CD4-positive, alpha-beta T cell treated with Interleukin-4 for 1 hour (primary cell): ENCODE results near the gene UNC80.

Experiments
- DNase-seq, 2 donors: peaks; one replicate each; pipeline ENCODE4 v3.0.0-alpha.2; 2020 to 2022

Gene UNC80

GRCh38 chr2:209977386-209978239 is 206.0 kb downstream of the UNC80 start:
- DNase-seq, result peak in 1 of 2 donors; percentile 63

DNA sequence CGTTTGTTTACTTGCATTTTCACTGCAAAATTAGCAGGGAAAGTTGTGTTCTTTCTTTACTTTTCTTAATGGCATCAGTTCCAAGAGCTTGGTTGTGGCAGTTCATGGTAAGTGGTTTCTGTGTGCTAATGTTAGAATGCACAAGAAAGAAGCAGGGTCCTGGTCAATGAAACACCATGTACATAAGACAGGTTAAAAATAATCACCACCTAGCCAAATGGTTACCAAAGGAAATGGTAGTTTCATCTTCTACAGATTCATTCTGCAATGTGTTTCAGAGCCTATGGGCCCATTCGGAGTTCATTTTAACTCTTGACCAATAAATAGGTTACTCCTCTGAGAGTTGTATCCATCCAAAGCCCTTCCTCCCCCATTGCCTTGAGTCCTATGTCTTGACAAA is 212.7 kb downstream of the UNC80 start:
- DNase-seq, result no peak

- DNase-seq, result no peak
Observed at GRCh38 chr2:209985874-209986273, 214.2 kb downstream of the UNC80 start.

GRCh38 chr2:209986415-209986814 is 214.8 kb downstream of the UNC80 start:
- no peak for DNase-seq

DNA sequence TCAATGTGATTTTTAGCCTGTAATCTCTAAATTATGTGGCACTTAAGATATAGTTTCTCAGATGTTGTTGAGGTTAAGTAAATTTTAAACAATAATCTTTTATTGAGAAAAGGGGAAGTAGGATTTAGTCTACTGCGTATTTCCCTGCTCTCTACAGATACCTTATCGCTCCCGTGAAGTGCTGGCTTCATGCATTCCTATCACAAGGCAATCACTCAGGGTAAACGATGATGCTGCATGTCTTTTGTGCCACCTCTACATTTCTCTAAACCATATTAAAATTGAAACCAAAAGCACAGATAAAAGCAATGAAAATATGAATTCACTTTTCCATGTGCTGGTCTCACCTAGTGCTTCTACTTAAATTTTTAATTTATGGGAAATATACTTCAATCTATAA is 216.4 kb downstream of the UNC80 start:
- DNase-seq, result no peak

GRCh38 chr2:209990838-209991237 is 219.2 kb downstream of the UNC80 start:
- no peak for DNase-seq

GRCh38 chr2:209993968-209994367 is 222.3 kb downstream of the UNC80 start:
- DNase-seq, result no peak

GRCh38 chr2:209998596-209998995 is 227.0 kb downstream of the UNC80 start:
- DNase-seq, result no peak

DNA sequence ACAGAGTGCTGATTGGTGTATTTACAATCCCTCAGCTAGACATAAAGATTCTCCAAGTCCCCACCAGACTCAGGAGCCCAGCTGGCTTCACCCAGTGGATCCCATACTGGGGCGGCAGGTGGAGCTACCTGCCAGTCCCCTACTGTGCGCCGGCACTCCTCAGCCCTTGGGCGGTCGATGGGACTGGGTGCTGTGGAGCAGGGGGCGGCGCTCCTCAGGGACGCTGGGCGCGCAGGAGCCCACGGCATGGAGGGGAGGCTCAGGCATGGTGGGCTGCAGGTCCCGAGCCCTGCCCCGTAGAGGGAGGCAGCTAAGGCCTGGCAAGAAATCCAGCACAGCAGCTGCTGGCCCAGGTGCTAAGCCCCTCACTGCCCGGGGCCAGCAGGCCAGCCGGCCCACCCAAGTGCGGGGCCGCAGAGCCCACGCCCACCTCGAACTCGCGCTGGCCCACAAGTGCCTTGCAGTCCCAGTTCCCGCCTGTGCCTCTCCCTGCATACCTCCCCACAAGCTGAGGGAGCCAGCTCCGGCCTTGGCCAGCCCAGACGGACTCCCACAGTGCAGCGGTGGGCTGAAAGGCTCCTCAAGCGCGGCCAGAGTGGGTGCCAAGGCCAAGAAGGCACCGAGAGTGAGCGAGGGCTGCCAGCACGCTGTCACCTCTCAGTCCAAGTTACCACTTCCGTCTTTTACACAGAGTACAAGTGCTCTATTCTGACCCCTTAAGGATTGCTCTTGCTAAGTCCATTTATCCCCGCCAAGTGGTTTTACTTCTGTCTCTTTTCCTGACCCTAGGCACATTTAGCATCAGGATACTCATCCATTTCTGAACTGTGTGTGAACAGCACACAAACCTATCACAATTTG is 229.1 kb downstream of the UNC80 start:
- no peak for DNase-seq

GRCh38 chr2:210002158-210003157 is 230.8 kb downstream of the UNC80 start, which contains the start of gene RPE:
RPE (plus strand) TSS chr2:210002638; CDS start chr2:210002662, 24 bp downstream.
- DNase-seq, result peak; percentile 95 to 96

DNA sequence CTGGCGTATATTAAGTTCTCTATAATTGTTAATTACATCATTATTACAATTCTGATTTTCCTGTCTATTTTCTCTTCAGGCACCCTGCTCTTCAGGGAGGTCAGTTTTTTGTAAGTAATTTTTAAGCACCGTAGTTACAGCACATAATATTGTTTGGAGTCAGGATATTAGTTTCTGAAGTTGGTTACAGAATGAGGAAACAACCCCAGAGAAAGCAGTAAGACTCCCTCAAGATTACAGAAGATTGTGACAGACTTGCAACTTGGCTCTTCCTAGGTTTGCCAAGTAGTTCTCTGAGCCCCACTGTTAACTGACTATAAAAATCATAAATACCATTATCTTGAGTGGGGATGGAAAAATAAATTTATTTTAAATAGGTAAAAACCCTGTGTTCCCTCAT is 231.7 kb downstream of the UNC80 start:
- DNase-seq, result no peak

DNA sequence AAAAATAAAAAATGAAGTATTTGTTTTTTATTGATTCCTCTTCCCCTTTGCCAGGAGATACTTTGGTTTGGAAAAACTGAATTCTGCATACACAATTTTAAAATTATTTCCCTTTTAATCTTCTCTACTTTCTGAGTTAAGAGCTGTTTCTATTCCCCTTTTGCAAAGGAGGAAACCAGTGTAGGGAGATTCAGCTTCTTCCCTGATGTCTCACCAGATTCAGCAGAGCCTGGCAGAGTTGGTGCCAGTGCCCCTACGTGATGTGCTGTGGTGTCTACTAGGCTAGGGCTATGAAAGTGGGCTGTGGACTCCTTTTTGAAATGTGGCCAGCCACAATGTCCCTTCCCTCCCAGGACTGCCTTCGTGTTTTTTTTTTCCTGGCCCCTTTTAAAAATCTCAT is 233.2 kb downstream of the UNC80 start:
- no peak for DNase-seq

DNA sequence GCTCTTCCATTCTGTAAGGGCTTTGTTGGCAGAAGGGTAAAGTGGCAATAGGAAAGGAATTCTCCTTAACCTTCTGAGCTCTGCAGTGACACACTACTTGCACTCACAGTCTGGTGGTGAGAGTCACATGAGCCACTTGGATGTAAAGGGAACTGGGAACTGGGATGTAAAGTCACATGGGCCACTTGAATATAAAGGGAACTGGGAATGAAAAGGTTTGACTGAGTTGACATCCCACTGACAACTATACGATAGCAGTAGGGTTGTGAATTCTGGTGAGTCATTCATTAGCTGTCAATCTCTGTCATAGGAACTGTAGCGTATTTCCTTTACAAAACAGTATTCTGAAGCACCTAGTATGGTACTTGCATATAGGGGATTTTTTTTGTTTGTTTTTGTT is 236.3 kb downstream of the UNC80 start:
- no peak for DNase-seq

GRCh38 chr2:210009126-210009525 is 237.5 kb downstream of the UNC80 start:
- DNase-seq, result no peak

GRCh38 chr2:210009896-210010295 is 238.3 kb downstream of the UNC80 start:
- no peak for DNase-seq

- peak in 1 of 2 donors; percentile 22 for DNase-seq
Observed at GRCh38 chr2:210020138-210020537, 248.5 kb downstream of the UNC80 start.

DNA sequence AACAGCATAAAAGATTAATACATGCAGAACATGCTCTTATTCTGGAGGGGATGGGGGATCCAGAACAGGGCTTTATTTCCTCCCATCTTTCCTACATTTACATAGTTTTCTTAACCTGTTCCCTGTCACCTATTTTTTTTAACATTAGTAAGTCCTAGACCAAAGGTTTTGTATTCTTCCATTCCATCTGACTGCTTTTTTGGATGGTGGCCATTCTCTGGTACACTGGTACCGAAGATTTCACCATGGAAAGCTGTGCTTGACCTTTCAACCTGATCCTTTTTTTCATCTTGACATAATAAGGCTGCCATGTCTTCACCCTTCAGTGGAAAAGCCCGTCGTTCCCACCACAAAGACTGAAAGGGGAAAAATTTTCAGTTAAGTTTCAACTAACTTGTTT is 251.2 kb downstream of the UNC80 start:
- no peak for DNase-seq

- no peak for DNase-seq
Observed at GRCh38 chr2:210027608-210028007, 256.0 kb downstream of the UNC80 start.

- no peak for DNase-seq
Observed at GRCh38 chr2:210028178-210028577, 256.5 kb downstream of the UNC80 start.

DNA sequence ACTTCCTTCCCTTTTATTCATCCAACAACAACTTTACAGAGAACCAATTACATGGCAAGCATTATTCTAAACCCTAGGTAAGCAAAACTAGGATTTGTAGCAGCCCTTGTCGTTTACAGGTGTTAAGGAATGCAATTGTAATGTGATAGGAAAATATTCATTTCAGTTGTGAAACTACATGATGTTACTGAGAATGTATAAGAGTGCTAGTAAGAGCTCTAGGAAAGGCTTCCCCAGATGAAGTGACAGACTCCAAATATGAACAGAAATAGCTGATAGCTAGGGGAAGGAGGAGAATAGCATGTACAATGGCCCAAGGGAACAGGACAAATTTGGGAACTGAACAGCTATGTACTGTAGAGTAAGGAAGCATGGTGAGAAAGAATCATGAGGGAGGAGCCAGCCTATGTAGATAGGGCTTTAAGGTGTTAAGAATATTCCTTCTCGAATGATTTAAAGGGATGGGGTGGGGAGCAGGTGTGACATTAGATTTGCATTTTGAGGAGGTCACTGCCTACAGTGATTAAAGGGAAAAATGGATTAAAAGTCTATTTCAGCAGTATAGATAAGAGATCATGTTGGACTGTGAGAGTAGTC is 262.6 kb downstream of the UNC80 start:
- DNase-seq, result no peak

GRCh38 chr2:210035679-210036078 is 264.0 kb downstream of the UNC80 start:
- no peak for DNase-seq

DNA sequence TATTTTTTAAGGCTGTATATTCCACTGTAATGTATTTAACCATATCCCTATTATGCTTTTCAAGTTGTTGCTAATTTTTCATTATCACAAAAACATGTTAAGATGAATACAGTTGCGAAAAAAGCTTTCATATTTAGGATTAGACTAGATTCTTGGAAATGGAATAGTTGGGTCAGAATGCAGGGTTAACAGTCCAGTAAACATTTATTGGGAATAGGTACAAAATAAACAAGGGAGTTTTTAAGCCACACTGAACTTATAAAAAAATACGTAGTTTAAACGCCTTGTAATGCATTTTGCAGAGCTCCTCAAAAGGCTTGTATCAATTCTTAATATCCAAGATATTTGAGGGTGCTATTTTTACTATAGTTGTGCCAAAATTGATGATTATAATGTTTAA is 266.4 kb downstream of the UNC80 start:
- no peak for DNase-seq
